Psoas muscle (tissue), 8 donors: Measurements from ENCODE around the gene TUBB6. TPM values are rescaled to one million over a fixed set of nuclear protein-coding genes. Genes with fewer than 3 reads are reported as not detected.

Source experiments
- ATAC-seq, 4 donors: fragments of 200-7000 bp; cut with Tn5 transposase; one replicate each; pipeline ENCODE4 v1.9.1; 2020; ENCODE audit warnings: moderate library complexity in 3 of 4, mild to moderate bottlenecking in 2 of 4
- DNase-seq, 2 donors: peaks; one replicate each; pipeline ENCODE4 v3.0.0-alpha.2; 2020
- H3K27ac ChIP-seq: fragments of 200-600 bp; one replicate; pipeline ENCODE4 v1.8.0; 2022
- H3K27me3 ChIP-seq, 3 donors: fragments of 200-600 bp in 1 of 3; one replicate each; pipeline versions ENCODE4 v1.6.1 to v1.8.0; 2013 to 2022; ENCODE audit warnings: low read length in 2 of 3, mild to moderate bottlenecking in 2 of 3, moderate library complexity in 1 of 3; ENCODE audit not compliant: insufficient read depth in 3 of 3
- H3K36me3 ChIP-seq, 2 donors: fragments of 200-600 bp in 1 of 2; one replicate each; pipeline versions ENCODE4 v1.6.1 to v1.8.0; 2013 to 2022; ENCODE audit warnings: low read depth in 1 of 2, mild to moderate bottlenecking in 1 of 2, moderate library complexity in 1 of 2; ENCODE audit not compliant: insufficient read depth in 1 of 2
- H3K4me1 ChIP-seq: fragments of 200-600 bp; one replicate; pipeline ENCODE4 v1.8.0; 2022
- H3K4me3 ChIP-seq: fragments of 200-600 bp; one replicate; pipeline ENCODE4 v1.8.0; 2022; ENCODE audit warnings: mild to moderate bottlenecking
- H3K9me3 ChIP-seq: fragments of 200-600 bp; one replicate; pipeline ENCODE4 v1.8.0; 2022
- CTCF ChIP-seq: fragments of 200-600 bp; IDR thresholded peaks from one replicate; pipeline ENCODE4 v1.8.0; 2022; ENCODE audit warnings: antibody characterized with exemption
- WGBS, 3 donors: extraction: QIAGEN DNeasy Blood & Tissue Kit; methylation state at CpG; one replicate each; pipeline versions ENCODE4 v1.1.6 to v1.1.7; 2013; 5-methylcytosine and 5-hydroxymethylcytosine counted together
- intact Hi-C, 2 donors: fragments of 100-400 bp; cut with DNase I; formaldehyde crosslinking; loops; one replicate each; pipeline versions ENCODE4 v1.11.0 to v1.14.2; 2022
- polyA plus RNA-seq, 3 donors: library from polyadenylated mRNA; stranded (reverse); fragments of 200-250 nt; gene quantifications; one replicate each; pipeline ENCODE4 v1.2.3, GENCODE V29; 2013
- total RNA-seq, 4 donors: library from RNA; stranded (reverse); fragmentation: NEBNext Ultra II Directional in 2 of 4; extraction: Animal tissue kit (Norgen Biotek cat#: 25700) in 2 of 4; gene quantifications; one replicate each; pipeline versions ENCODE4 v1.2.1 to v1.2.4, GENCODE V29; 2021 to 2023
- donor health status: healthy with polysubstance abuse.
- donor health status: DM: no; HTN: no; CAD: no; lungs with moderate emphysema.
- donor health status: Bipolar disorder and iron deficiency.
- donor health status: healthy.
- donor health status: DM: yes; HTN: yes; CAD: no.
- donor health status: DM: no; HTN: no; CAD: no.
- donor health status: DM: no; HTN: no; CAD: no.
- donor health status: DM: yes; HTN: yes; CAD: no.

Gene TUBB6
- total and polyA plus RNA-seq, 7 donors, result 12.5 to 46.7 (median 19.9) TPM

DNA sequence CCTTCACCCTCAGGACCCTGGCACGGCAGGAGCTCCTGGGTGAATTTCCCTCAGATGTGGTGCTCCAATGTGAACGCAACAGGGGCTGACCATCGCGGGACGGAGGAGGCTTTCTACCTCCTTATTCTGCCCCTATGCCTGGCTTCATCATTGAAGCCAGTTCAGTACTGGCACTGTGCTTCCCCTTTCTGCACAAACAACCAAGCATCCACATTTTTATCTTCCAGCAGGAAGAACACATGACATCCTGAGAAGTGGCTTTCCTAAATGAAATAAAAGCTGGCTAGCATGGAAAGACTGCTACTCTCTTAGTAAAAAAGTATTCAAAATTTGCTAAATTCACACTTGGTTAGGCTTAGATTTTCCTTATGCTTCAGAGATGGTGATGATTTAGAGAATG, 44.1 kb downstream of the TUBB6 start:
- H3K27me3 ChIP-seq, result no peaks in the 10 kb centered on the region
- peaks cover 12 to 99% of the 10 kb centered on the region in 2 donors for H3K36me3 ChIP-seq
- intact Hi-C loops, result no loop called here
- H3K27ac ChIP-seq, result no peak overlapping the region
- 91 to 97% (median 94%) methylated on average over 5 of the region's 5 CpGs for WGBS, 3 donors
- DNase-seq (no peak), ATAC-seq (no peak)
- no peak for TF ChIP-seq CTCF
- H3K4me3 ChIP-seq, result no peak overlapping the region
- H3K9me3 ChIP-seq, result no peaks in the 10 kb centered on the region
- H3K4me1 ChIP-seq, result no peaks in the 10 kb centered on the region

- WGBS, 3 donors, result 91 to 96% (median 95%) methylated on average over 5 of the region's 5 CpGs
- no peak for TF ChIP-seq CTCF
- ATAC-seq (no peak), DNase-seq (no peak)
- Histone ChIP-seq H3K27ac (no peak overlapping the region), H3K9me3 (no peaks in the 10 kb centered on the region), H3K27me3 (no peaks in the 10 kb centered on the region), H3K36me3 (peaks cover 8 to 98% of the 10 kb centered on the region in 2 donors), H3K4me1 (peaks cover 18% of the 10 kb centered on the region), H3K4me3 (no peak overlapping the region)
- intact Hi-C loops, result no loop called here
Measured at GRCh38 chr18:12359515-12359927, 51.5 kb downstream of the TUBB6 start.

GRCh38 chr18:12361770-12362378, 53.8 kb downstream of the TUBB6 start:
- Histone ChIP-seq H3K27ac (peak overlapping the region; percentile 68), H3K27me3 (no peaks in the 10 kb centered on the region), H3K4me1 (peaks cover 18% of the 10 kb centered on the region), H3K4me3 (no peak overlapping the region), H3K36me3 (peaks cover 8 to 99% of the 10 kb centered on the region in 2 donors), H3K9me3 (no peaks in the 10 kb centered on the region)
- intact Hi-C loops, result no loop called here
- peak in 2 of 4 donors; percentile 40 to 57 for ATAC-seq
- DNase-seq, result peak in 1 of 2 donors; percentile 50
- TF ChIP-seq CTCF, result no peak
- 64 to 82% (median 70%) methylated on average over 3 of the region's 3 CpGs for WGBS, 3 donors

DNA sequence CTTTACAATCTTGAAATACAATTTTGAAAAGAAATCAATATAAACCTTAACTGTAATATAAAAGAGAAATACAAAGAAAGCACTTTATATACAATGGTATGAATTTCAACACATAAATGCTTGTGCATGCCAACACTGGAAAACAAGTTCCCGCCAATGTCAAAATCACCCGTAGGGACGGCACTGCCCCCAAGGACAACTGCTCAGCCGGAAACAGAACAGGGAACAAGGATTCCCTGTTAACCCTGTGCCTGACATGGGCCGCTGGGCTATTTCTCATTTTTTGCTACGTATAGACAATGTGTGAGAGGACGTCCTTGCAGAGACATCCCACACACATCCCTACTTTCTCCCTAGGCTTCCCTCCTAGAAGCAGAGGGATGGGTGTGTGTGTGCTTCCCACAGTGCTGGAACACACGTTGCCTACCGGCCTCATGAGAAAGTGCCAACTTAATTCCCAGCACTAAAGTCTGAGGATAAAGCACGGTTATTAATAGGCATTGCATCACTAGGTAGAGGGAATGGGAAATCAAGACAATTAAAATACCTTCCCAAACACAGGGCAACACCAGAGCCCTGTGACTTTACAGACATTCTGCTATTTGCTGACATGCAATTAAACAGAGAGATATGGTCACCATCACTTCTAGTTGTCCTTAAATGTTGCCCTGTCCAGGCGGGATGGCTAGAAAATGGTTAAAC, 54.6 kb downstream of the TUBB6 start:
- intact Hi-C loops, result no loop called here
- peak; percentile 76 to 86 (median 85) for ATAC-seq
- H3K27ac ChIP-seq, result peak overlapping the region; percentile 68

More for the DNA sequence above, 54.6 kb downstream of the TUBB6 start:
- TF ChIP-seq CTCF, result no peak
- no peak overlapping the region for H3K4me3 ChIP-seq
- peaks cover 8 to 99% of the 10 kb centered on the region in 2 donors for H3K36me3 ChIP-seq
- H3K27me3 ChIP-seq, result no peaks in the 10 kb centered on the region
- peaks cover 18% of the 10 kb centered on the region for H3K4me1 ChIP-seq
- no peaks in the 10 kb centered on the region for H3K9me3 ChIP-seq
- 37 to 52% (median 44%) methylated on average over 11 of the region's 11 CpGs for WGBS, 3 donors
- no peak for DNase-seq
